ENCODE results near the gene SORCS2.
"Not testable (repeated sequence)": the region's sequence is repeated elsewhere in the genome, so short reads cannot be mapped to it uniquely, and the experiment has no call there.

- not testable (repeated sequence) for TF ChIP-seq SUZ12 (IDR thresholded peaks at IDR 0.05); SP1 (IDR thresholded peaks at IDR 0.05); L3MBTL2 (conservative IDR thresholded peaks at IDR 0.05); LEF1 (IDR thresholded peaks at IDR 0.05; ENCODE audit: borderline replicate concordance); ARNT (IDR thresholded peaks at IDR 0.05); NFRKB (IDR thresholded peaks at IDR 0.05); FOXM1 (IDR thresholded peaks at IDR 0.05; ENCODE audit: borderline replicate concordance); ZNF384 (IDR thresholded peaks at IDR 0.05); FOXK2 (IDR thresholded peaks at IDR 0.05); BHLHE40 (IDR thresholded peaks at IDR 0.05; ENCODE audit: borderline replicate concordance)
These were observed 385.2 kb downstream of the SORCS2 start for GRCh38 chr4:7577361-7578039.
